Activated CD8-positive, alpha-beta memory T cell treated with anti-CD3 and anti-CD28 coated beads, Interleukin-2, amount 50 U/mL, for 24 hours (primary cell): Measurements from ENCODE around the gene DNER.

ENCODE experiments used
- DNase-seq: peaks from one replicate; pipeline ENCODE4 v3.0.0-alpha.2; 2020; ENCODE audit errors: extremely low read depth

The DNER gene

DNA sequence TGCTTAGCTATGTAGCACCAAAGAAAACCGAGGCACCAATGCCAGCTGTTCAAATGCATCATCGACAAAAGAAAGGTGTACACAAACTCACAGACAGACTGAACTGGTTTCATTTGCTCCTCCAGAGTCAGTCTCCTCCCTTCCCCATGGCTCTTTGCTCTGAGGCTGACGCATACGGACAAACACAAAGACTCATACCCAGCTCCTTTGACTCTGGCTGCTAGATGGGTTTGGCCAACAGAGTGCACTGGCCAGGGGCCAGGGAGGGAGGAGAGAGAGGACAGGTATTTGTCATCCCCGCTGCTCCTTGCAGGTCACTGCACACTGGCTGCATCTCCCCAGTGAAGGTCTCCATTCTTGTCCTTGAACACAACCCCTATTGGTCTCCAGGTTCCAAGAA is 40.7 kb downstream of the DNER start:
- DNase-seq: no peak

- DNase-seq: no peak
Observed at GRCh38 chr2:229672021-229672420, 42.3 kb downstream of the DNER start.

GRCh38 chr2:229669841-229670240 is 44.5 kb downstream of the DNER start:
- DNase-seq: no peak

DNA sequence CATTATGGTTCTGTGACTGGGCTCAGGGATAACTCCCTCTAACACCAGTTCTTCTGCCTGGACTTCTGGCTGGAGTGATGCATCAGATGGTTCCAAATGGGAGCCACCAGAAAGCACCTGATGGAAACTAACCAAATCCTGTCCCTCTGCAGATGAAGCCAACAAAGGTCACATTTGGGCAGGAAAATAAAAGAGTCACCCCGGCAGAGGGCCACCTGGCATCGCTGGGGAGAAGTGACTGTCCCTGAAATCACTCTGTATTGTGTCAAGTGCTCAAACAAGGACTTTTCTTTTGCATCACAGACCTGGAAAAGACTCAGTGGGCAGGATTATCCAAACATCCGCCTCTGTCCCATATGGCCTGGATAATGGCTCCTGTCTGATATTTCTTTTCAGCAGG is 47.5 kb downstream of the DNER start:
- no peak for DNase-seq

DNA sequence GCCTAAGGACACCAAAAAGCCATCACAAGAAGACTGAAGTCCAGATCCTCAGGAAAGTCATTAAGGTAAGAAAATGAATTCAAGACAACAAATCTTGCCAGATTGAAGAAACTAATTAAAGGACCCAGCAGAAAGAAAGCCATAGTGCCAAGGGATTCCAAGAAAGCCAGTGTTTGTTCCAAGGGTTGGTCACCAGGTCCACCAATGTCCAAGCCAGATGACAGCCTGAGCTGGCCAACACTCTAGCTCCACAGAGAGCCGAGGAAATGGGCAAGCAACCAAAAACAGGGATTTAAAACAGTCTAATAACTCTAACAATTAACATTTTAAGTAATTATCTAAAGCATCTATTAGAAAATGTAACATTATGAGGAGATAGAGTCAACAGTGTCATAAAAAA is 49.2 kb downstream of the DNER start:
- DNase-seq: no peak

GRCh38 chr2:229661478-229661877 is 52.9 kb downstream of the DNER start:
- no peak for DNase-seq

DNA sequence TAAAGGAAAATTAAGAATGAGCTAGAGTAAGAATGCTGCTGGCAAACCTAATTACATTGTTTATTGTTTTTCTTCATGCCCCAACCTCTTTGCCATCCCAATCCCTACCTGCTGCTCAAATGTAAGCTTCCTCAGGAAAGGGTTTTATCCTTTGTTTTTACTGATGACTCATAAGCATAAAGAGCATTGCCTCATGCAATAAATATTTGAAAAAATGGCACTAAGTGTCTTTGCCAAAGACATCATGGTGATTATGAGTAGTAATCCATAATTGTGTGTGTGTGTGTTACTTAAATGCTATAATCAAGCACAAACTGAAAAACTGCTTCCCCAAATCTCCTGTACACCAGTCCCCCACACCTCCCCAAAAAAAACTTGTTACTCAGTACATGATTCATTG is 53.4 kb downstream of the DNER start:
- no peak for DNase-seq

DNA sequence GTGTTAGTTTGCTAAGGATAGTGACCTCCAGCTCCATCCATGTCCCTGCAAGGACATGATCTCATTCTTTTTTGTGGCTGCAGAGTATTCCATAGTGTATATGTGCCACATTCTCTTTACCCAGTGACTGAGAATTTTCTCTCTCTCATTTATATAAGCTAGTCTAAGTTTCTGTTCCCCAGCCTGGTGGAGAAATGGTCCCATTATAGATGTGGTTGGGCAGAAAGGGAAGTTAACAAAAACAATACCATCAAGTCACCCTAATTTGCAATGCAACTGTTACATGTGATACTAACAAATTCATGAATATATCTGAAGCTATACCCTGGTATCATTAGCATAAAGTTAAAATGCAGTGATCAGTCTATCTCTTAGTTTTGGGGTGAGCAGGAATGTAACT is 54.0 kb downstream of the DNER start:
- DNase-seq: no peak

DNA sequence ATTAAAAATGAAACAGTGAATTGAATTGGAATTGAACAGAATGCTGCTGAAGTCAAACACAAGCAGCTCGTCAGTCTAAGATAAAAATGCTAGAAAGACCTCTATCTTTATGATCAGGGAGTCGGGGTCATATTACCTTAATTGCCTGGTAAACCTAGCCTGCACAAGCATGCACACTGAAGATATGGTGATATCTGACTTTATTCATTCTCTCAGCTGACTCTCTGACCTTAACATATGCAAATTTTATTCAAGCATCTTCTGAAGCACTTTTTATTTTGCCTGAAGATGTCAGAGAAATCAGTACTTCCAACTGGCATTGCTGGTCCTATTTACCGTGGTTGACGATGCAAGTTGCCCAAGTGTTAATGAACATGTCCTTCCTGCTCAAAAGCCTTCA is 56.4 kb downstream of the DNER start:
- DNase-seq: no peak

- no peak for DNase-seq
Observed at GRCh38 chr2:229654437-229654836, 59.9 kb downstream of the DNER start.

- DNase-seq: no peak
Observed at GRCh38 chr2:229653531-229653930, 60.8 kb downstream of the DNER start.

GRCh38 chr2:229652796-229653195 is 61.6 kb downstream of the DNER start:
- no peak for DNase-seq

- no peak for DNase-seq
Observed at GRCh38 chr2:229650901-229651300, 63.5 kb downstream of the DNER start.

DNA sequence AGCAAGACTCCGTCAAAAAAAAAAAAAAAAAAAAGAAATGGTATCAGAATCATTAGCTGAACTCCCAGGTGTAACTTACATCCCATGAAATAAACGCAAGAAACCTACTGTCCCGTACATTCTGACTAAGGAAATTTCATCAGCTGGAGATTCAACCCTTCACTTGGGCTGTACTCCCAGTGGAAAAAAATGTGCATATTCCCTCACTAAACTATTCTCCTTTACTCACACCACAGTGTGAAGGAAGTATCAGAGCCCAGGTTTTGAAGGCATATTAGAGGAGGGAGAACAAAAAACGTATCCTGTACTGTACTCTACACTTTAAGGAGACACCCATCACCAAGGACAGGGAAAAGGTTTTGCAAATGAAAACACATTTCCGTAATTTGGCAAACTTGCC is 64.3 kb downstream of the DNER start:
- no peak for DNase-seq

DNA sequence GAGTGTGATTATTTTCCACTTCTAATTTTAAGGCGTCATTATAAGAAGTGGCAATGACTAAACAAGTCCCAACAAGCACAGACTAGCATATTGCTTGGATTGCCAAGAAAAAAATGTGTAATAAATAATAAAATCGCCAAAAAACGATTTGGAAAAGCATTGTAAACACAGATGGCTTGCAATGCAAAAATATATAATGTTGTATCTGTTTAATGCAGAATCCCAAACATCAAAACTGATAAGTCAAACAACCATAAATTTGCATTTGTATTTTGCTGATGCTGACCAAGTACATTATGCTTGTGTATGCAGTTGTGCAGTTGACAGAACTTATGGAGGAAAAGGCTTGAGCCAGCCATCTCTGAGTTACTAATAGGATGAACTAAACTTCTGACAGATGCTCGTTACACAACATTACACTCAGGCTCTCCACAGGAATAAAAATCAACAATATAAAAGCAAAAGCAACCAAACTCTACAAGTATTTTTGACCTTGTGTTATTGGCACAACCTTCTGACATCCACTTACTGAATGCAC is 68.1 kb downstream of the DNER start:
- no peak for DNase-seq

GRCh38 chr2:229642371-229642770 is 72.0 kb downstream of the DNER start:
- DNase-seq: no peak

DNA sequence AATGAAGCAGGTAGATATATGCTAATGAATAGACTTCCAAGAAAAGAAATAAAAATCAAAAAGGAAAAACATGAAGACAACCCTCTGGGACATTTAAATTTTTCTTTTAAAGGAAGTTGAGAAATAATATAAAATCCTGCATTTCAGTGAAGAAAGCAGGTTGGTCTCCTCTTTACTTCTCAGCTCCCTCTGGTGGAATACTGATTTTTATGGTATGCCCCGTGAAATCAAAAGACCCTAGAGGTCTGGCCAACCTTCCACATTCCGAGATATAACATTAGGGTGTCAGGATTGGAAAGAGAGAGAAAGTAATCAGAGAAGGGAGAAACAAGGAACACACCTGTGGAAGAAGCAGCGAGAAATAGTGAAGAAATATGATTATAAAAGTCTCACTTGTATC is 72.7 kb downstream of the DNER start:
- no peak for DNase-seq

- DNase-seq: no peak
Observed at GRCh38 chr2:229640636-229641035, 73.7 kb downstream of the DNER start.

DNA sequence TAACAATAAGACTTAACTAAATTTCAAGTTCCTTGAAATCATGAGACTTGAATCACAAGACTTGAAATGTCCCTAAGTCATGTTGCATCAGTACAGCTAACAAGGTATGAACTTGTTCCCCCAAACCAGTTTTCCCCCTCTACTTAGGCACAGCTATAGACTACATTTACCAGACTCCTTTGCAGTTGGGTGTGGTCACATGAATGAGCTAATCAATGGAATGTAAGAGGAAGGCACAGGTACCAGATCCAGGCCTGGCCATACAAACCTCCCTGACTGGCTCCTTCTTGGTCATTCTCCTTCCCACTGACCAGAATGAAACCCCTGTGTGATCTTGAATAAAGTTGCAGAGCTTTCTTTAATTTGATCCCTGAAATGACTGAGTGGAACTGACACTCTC is 77.8 kb downstream of the DNER start:
- DNase-seq: no peak

- DNase-seq: no peak
Observed at GRCh38 chr2:229635371-229635680, 79.0 kb downstream of the DNER start.

GRCh38 chr2:229634601-229635370 is 79.6 kb downstream of the DNER start:
- DNase-seq: no peak

- no peak for DNase-seq
Observed at GRCh38 chr2:229633556-229633955, 80.8 kb downstream of the DNER start.

DNA sequence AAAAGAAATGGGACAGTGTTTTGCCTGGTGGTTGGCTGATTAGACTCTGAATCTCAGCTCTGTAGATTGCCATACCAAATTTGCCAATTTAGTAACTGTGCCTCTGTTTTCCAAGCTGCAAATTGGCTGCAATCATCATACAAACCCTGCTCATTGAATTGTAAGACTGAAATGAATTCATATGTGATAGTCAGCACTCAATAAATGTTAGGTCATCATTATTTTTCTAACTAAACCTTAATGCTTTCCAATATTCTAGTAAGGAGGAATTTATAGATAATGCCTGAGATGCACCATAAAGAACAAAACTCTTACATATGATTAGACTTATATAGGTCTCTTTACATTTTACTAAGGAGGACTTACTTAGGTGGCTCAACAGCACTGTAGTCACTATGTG is 85.3 kb downstream of the DNER start:
- no peak for DNase-seq

GRCh38 chr2:229627728-229628127 is 86.6 kb downstream of the DNER start:
- DNase-seq: no peak
